NCI-H345 treated with DMSO at 0.1 percent for 48 hours (cell line): Measurements from ENCODE around the gene ATF1.
"Not testable (repeated sequence)": the region's sequence is repeated elsewhere in the genome, so short reads cannot be mapped to it uniquely, and the experiment has no call there.

Source experiments
- DNase-seq: peaks from one replicate; lab custom pipeline; 2025; ENCODE audit not compliant: unreplicated experiment; lab: John Stamatoyannopoulos, UW

The ATF1 gene

GRCh38 chr12:50790081-50790480, 26.2 kb downstream of the ATF1 start:
- no peak for DNase-seq

GRCh38 chr12:50799908-50800307, 36.0 kb downstream of the ATF1 start:
- no peak for DNase-seq

DNA sequence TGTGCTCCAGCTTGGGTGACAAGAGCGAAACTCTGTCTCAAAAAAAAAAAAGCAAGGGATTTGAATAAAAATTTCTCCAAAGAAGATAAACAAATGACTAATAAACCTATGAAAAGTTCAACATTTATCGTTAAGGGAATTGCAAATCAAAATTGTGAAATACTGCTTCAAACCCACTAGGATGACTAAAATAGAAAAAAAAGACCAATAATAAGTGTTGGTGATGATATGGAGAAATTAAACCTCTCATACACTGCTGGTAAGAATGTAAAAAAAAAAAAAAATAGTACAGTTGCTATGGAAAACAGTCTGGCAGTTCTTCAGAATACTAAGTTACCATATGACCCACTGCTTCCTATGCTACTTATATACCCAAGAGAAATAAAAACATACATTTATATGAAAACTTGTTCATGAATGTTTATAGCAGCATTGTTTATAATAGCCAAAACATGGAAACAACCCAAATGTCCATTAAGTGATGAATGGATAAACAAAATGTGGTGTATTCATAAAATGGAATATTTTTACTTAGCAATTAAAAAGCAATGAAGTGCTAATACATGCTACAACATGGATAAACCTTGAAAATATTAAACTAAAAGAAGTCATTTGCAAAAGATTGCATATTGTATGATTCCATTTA, 39.5 kb downstream of the ATF1 start:
- DNase-seq, result no peak

GRCh38 chr12:50806176-50806575, 42.3 kb downstream of the ATF1 start:
- DNase-seq, result no peak

DNA sequence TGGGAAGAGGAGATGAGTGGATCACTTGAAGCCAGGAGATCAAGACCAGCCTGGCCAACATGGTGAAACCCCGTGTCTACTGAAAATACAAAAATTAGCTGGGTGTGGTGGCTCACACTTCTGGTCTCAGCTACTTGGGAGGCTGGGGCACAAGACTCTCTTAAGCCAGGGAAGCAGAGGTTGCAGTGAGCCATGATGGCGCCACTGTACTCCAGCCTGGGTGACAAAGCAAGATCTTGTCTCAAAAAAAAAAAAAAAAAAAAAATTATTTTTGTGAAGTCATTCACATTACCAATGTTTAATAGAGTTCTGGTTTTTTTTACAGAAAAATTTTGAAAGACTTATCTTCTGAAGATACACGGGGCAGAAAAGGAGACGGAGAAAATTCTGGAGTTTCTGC, 45.2 kb downstream of the ATF1 start:
- not testable (repeated sequence) for DNase-seq

DNA sequence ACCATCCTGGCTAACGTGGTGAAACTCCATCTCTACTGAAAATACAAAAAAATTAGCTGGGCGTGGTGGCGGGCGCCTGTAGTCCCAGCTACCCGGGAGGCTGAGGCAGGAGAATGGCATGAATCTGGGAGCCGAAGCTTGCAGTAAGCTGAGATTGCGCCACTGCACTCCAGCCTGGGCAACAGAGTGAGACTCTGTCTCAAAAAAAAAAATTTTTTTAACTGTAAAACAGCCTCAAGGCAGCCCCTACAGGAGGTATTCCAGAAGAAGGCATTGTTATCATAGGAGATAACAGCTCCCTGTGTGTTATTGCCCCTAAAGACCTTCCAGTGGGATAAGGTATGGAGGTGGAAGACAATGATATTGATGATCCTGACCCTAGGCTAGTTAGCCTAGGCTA, 51.0 kb downstream of the ATF1 start:
- DNase-seq, result not testable (repeated sequence)

DNA sequence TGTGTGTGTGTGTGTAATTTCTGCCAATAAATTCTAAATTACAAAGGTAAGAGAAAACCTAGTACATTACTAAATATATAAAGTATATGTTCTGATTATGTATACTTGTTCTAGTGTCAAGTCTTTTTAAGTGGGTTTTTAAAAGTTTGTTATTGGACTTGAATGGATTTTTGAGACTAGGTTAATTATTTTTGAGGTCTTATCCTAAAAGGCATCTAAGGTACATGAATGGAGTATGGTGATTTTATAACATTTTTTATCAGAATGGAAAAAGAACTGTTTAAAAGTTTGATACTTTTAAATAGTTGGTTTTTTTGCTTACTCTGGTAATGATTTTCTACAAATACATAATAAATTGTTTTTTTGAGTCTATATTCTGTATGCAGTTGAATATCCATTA, 56.3 kb downstream of the ATF1 start:
- DNase-seq, result no peak

DNA sequence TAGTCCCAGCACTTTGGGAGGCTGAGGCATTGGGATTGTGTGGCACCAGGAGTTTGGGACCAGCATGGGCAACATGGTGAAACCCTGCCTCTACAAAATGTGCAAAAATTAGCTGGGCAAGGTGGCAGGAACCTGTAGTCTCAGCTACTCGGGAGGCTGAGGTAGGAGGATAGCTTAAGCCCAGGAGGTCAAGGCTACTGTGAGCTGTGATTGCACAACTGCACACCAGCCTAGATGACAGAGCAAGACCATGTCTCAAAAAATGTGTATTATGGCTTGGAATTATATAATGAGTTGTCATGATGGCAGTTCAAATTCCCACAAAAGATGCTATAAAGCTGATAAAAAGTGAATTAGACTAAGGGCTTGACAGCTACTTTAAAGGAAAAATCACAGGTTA, 58.2 kb downstream of the ATF1 start:
- DNase-seq, result no peak

DNA sequence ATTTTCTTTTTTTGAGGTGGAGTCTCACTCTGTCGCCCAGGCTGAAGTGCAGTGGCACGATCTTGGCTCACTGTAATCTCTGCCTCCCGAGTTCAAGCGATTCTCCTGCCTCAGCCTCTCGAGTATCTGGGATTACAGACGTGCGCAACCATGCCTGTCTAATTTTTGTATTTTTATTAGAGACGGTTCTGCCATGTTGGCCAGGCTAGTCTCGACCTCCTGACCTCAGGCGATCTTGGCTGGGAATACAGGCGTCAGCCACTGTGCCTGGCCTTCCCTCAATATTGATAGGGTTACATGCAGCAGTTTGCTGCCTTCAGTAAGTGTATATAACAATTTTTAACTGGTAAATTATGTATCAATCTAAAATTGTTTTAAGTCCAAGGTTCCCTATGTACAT, 59.8 kb downstream of the ATF1 start:
- DNase-seq, result not testable (repeated sequence)

GRCh38 chr12:50824914-50825313, 61.0 kb downstream of the ATF1 start:
- DNase-seq, result no peak

- no peak for DNase-seq
Observed at GRCh38 chr12:50825372-50825838, 61.5 kb downstream of the ATF1 start.

GRCh38 chr12:50828121-50828520, 64.2 kb downstream of the ATF1 start:
- no peak for DNase-seq

- DNase-seq, result no peak
Observed at GRCh38 chr12:50828886-50829285, 65.0 kb downstream of the ATF1 start.

GRCh38 chr12:50833801-50834200, 69.9 kb downstream of the ATF1 start:
- not testable (repeated sequence) for DNase-seq

GRCh38 chr12:50839042-50839441, 75.1 kb downstream of the ATF1 start:
- no peak for DNase-seq

- DNase-seq, result no peak
Observed at GRCh38 chr12:50840809-50841487, 77.0 kb downstream of the ATF1 start.

GRCh38 chr12:50841716-50842531, 78.0 kb downstream of the ATF1 start:
- no peak for DNase-seq

- no peak for DNase-seq
Observed at GRCh38 chr12:50842637-50843493, 79.0 kb downstream of the ATF1 start, which contains the start of gene TMPRSS12. Gene TMPRSS12, plus strand, starts transcription at chr12:50842926. Its CDS starts 39 bp downstream, at chr12:50842965.

GRCh38 chr12:50845021-50845647, 81.2 kb downstream of the ATF1 start:
- no peak for DNase-seq

- no peak for DNase-seq
Observed at GRCh38 chr12:50848963-50849362, 85.1 kb downstream of the ATF1 start.
